HG02623 (cell line): Measurements from ENCODE around the gene MAN2A1.
"Not testable (repeated sequence)": the region's sequence is repeated elsewhere in the genome, so short reads cannot be mapped to it uniquely, and the experiment has no call there.

Experiments used
- ATAC-seq: cut with Tn5 transposase; IDR thresholded peaks from one replicate; pipeline ENCODE4 v1.9.1; 2021; ENCODE audit warnings: moderate library complexity; ENCODE audit not compliant: unreplicated experiment

MAN2A1 gene

DNA sequence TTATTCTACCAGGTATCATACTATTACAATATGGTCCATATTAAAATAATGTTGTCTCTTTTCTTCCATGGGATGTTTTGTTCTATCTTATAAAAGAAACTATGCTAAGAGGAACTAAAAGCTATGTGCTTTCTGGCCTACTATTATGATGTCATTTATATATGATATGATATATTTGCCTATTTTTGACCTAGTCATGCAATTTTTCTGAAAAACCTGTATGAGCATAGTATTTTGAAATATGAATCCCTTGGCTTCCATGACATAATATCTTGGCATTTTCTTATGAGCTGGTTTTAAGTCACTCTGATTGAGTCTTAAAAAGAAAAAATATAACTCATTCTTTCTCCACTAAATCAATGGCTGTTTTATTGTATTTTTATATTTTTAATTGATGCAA, 60.7 kb downstream of the MAN2A1 start:
- ATAC-seq = no peak

- ATAC-seq = no peak
These were observed 63.6 kb downstream of the MAN2A1 start for GRCh38 chr5:109753279-109753678.

- ATAC-seq = no peak
These were observed 64.6 kb downstream of the MAN2A1 start for GRCh38 chr5:109754319-109754718.

DNA sequence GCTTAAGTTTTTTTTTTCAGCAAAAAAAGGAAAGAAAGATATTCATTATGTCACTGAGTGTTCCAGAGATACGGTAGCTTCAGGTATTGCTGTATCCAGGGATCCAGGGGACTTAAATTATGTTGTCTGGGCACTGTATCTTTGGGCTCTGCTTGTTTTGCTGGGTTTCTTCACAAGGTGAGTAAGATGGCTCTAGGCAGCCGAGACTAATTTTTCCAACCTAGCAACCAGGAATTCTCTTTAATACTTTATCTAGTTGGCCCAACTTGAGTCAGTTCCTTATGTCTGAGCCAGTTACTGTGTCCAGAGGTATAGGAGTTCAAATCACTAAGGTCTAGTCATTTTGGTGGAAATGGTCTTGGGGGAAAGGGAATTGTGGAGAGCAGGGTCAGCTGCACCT, 66.0 kb downstream of the MAN2A1 start:
- no peak for ATAC-seq

- ATAC-seq = no peak
These were observed 66.9 kb downstream of the MAN2A1 start for GRCh38 chr5:109756543-109757185.

GRCh38 chr5:109757490-109757889, 67.8 kb downstream of the MAN2A1 start:
- ATAC-seq = no peak

- ATAC-seq = no peak
These were observed 69.6 kb downstream of the MAN2A1 start for GRCh38 chr5:109759306-109759705.

DNA sequence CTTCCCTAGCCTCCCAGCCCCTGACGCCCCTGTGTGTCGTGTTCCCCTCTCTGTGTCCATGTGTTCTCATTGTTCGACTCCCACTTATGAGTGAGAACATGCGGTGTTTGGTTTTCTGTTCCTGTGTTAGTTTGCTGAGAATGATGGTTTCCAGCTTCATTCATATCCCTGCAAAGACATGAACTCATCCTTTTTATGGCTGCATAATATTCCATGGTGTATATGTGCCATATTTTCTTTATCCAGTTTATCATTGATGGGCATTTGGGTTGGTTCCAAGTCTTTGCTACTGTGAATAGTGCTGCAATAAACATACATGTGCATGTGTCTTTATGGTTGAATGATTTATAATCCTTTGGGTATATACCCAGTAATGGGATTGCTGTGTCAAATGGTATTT, 70.4 kb downstream of the MAN2A1 start:
- ATAC-seq = not testable (repeated sequence)

GRCh38 chr5:109762821-109763220, 73.1 kb downstream of the MAN2A1 start:
- ATAC-seq = no peak

DNA sequence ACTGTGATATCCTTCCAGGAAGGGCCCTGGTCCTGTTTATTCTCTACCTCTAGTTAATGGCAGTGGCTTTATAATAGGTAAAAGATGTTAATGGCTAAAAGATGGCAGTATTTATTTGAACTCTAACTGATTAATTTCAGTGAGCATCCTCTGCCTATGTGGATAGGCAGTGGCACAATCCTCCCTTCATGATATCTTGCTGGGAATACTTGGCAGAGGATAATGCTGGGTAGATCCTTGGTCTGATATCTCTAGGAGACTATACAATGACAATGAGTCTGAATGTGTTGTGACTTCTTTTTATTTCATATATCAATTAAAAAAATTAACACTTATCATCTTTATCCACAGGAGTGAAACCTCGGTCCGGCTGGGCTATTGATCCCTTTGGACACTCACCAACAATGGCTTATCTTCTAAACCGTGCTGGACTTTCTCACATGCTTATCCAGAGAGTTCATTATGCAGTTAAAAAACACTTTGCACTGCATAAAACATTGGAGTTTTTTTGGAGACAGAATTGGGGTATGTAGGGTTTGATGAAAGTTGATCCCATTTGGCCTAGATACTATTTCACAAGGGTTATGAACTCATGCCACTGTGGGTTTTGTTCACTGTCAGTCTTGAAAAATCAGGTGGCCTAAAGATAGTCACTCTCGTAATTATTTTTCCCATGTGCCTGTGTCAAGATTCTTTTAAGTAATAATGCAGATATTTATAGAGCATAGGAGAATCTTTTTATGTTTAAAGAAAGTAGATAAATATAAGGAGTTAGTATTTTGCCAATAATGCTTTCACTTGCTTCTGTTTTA, 77.7 kb downstream of the MAN2A1 start:
- no peak for ATAC-seq

DNA sequence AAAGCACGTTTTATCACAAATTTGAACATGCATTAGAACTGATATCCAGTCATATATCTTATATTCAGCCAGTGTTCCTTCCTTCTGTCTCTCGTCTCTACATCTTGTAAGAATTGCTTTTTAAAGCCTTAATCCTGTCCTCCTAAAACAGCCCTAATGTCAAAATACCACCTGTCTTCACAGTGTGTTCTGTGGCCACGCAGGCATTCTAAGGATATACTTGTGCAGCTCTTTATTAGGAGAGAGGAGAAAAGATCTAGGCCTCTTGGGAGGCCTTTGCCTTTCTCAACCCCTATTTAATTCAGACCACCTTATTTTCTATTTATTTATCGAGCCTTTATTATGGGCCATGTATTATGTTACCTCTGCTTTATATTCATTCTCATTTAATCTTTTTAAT, 78.3 kb downstream of the MAN2A1 start:
- no peak for ATAC-seq

DNA sequence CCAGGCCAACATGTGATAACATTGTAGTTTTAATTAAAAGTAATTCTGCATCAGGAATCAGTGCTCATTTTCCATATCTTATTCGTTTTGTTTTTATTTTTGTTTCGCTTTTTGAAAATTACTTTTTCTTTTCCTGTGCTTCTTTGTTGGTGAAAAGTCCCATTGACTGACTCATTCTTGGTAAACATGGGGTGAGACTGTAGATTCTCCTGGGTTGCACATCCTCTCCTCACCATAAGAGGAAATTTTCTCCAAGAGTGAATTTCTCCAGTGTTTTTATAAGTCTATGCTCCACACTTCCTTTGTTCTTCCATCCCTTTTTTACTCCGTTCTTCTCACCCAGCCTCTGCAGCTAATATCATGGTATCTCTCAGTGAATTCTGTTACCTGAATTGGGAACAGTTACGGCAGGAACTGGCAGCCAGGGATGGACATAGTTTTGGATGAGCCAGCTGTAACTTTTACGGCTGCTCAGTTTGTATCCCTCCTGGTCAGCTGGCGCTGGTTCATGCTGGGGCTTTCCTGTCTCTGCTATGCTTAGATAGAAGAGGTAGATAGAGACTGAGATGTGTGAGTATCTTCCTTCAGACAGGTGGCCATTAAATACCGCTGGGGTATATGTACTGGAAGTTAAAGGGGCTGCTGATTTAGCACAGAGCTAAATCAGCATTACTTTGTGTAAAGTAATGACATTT, 80.0 kb downstream of the MAN2A1 start:
- no peak for ATAC-seq

- no peak for ATAC-seq
These were observed 85.4 kb downstream of the MAN2A1 start for GRCh38 chr5:109775130-109775529.

DNA sequence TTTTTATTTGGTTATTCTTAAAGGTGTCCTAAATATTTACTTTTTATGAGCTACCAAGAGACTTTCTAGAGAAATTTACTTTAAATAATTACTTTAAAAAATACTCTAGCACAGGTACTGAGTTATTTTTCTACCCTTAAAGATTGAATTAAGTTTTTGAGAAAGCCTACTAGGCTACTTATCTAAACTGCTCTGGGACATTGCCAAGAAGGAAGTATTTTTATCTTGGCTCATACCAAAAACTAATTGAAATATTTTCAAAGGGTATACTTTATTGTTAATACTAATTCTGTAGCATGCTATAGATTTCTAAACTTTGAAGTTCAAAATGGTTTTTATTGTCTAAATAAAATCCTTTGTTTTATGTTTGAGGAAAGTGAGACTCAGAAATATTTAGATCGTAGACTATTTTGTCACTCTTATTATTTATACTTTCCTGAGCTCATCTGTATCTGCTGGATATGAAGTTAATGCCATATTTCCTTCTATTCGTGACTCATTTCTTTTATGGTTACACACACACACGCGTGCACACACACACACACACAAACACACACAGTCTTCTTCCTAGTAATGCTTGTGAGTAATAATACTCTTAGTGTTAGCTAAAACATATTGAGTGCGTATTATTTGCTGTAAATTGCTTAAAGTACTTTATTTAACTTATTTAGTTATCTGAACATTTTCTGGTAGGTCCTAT, 89.5 kb downstream of the MAN2A1 start:
- ATAC-seq = no peak

- ATAC-seq = no peak
These were observed 95.0 kb downstream of the MAN2A1 start for GRCh38 chr5:109784687-109785086.

- no peak for ATAC-seq
These were observed 96.6 kb downstream of the MAN2A1 start for GRCh38 chr5:109786206-109786855.

- peak; percentile 94 for ATAC-seq
These were observed 98.9 kb downstream of the MAN2A1 start for GRCh38 chr5:109788596-109788995.

- no peak for ATAC-seq
These were observed 102.9 kb downstream of the MAN2A1 start for GRCh38 chr5:109792613-109793012.

GRCh38 chr5:109803854-109804253, 114.1 kb downstream of the MAN2A1 start:
- no peak for ATAC-seq

DNA sequence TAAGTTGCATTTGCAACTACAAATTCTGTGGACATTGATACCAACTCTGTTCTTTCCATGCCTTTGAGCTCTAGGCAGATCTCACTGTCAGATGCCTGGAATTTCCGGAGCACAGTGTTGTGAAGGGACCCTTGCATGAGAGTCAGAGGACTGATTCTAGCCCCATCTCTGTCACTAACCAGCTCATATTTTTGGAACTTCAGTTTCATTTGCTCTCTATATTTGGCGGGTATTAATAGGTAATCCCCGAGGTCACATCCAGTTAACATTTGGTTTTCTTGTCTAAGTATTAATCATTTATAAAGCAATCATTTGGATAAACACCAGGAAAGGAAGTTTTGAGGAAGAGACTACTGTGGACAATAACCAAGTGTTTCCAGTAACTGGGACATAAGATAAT, 115.7 kb downstream of the MAN2A1 start:
- no peak for ATAC-seq

DNA sequence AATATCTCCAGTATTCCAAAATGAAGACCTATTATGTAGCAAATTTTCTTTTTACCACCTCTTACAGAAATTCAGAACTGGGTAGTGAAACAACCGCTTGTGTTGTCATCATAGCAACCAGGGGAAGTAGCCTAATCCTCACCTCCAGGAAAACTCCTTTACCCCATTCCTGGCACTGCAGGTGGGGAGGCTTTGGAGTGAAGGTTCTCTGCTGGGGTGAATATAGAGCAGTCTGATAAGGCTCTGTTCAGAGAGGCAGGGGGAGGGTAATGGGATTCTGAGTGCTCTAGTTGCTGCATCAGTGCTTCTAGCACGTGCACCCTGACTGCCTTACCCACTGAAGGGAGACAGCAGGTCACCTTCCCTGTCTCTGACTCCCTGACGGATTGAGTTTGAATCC, 116.2 kb downstream of the MAN2A1 start:
- ATAC-seq = peak; percentile 43
